A549 (cell line): ENCODE results near the gene DBH. TPM values are rescaled to one million over a fixed set of nuclear protein-coding genes. Genes with fewer than 3 reads are reported as not detected.

Experiments
- ATAC-seq, 2 experiments: fragments of 200-7000 bp in 1 of 2; fragments of >200 bp in 1 of 2; cut with Nextera tagmentation in 1 of 2; cut with Tn5 transposase in 1 of 2; 3 replicates each; pipeline versions ENCODE4 v1.8.0 to v1.9.1; 2018 to 2020; ENCODE audit warnings: mild to moderate bottlenecking in 1 of 2, moderate library complexity in 1 of 2
- CTCF ChIA-PET: fragments of 300-600 bp; sonication (Branson Sonifier 250); formaldehyde crosslinking; extraction: SDS; loops from one replicate; lab custom pipeline; 2021; ENCODE audit warnings: antibody characterized with exemption, inconsistent platforms; lab: Yijun Ruan, JAX
- POLR2A ChIA-PET: fragments of 350-600 bp; formaldehyde crosslinking; extraction: SDS; loops from one replicate; lab custom pipeline; 2021; ENCODE audit warnings: antibody characterized with exemption, inconsistent platforms; lab: Yijun Ruan, JAX
- DNase-seq, 2 experiments: peaks; one replicate each; pipeline versions ENCODE4 v3.0.0 to v3.0.0-alpha.2; 2011 to 2016; ENCODE audit warnings: low read depth in 1 of 2, low spot score in 1 of 2
- FAIRE-seq: peaks from 2 replicates; lab custom pipeline; 2011; peaks lifted over from hg19 to GRCh38; lab: Jason Lieb, UNC
- H3K27ac ChIP-seq, 2 experiments: fragments of >200 bp; sonication (Bioruptor Twin); formaldehyde crosslinking; 3 replicates each; pipeline ENCODE4 v1.5.1; 2016 to 2017
- H3K4me1 ChIP-seq: fragments of >200 bp; sonication (Bioruptor Twin); formaldehyde crosslinking; 3 replicates; pipeline ENCODE4 v1.6.1; 2016
- H3K4me2 ChIP-seq: fragments of >200 bp; sonication (Bioruptor Twin); formaldehyde crosslinking; 3 replicates; pipeline ENCODE4 v1.6.1; 2016
- H3K4me3 ChIP-seq: fragments of >200 bp; sonication (Bioruptor Twin); formaldehyde crosslinking; 3 replicates; pipeline ENCODE4 v1.5.1; 2016
- H3K9me3 ChIP-seq: fragments of >200 bp; sonication (Bioruptor Twin); formaldehyde crosslinking; 3 replicates; pipeline ENCODE4 v1.6.1; 2016
- BHLHE40 ChIP-seq: IDR thresholded peaks from 2 replicates; pipeline ENCODE4 v1.6.1; 2012; ENCODE audit warnings: low read depth, low read length, inconsistent platforms
- CBX8 ChIP-seq: fragments of 200-600 bp; sonication (generic); IDR thresholded peaks from 2 replicates; pipeline ENCODE4 v1.6.1; 2016
- CHD4 ChIP-seq: fragments of 200-600 bp; sonication (generic); IDR thresholded peaks from 2 replicates; pipeline ENCODE4 v1.6.1; 2016; ENCODE audit warnings: antibody characterized with exemption, mild to moderate bottlenecking, borderline replicate concordance
- EHF ChIP-seq: fragments of 250-450 bp; sonication (Bioruptor Pico); IDR thresholded peaks from 2 replicates; pipeline ENCODE4 v1.5.0; 2020; ENCODE audit warnings: mild to moderate bottlenecking
- ELK1 ChIP-seq: fragments of 150-350 bp; IDR thresholded peaks from 2 replicates; pipeline ENCODE4 v1.6.1; 2014; ENCODE audit warnings: low read depth, mild to moderate bottlenecking, low read length
- FOSB ChIP-seq: fragments of 250-450 bp; sonication (Bioruptor Pico); IDR thresholded peaks from 2 replicates; pipeline ENCODE4 v1.5.0; 2020; ENCODE audit warnings: mild to moderate bottlenecking, moderate library complexity
- FOSL2 ChIP-seq, 2 experiments: fragments of 450-650 bp in 1 of 2; fragments of >200 bp in 1 of 2; sonication (Bioruptor Twin) in 1 of 2; formaldehyde crosslinking; IDR thresholded peaks; 2 replicates each; pipeline versions ENCODE4 v1.5.0 to v1.6.1; 2016 to 2020; ENCODE audit warnings: mild to moderate bottlenecking in 1 of 2, moderate library complexity in 1 of 2
- FOXS1 ChIP-seq: fragments of 250-450 bp; sonication (Bioruptor Pico); IDR thresholded peaks from 2 replicates; pipeline ENCODE4 v1.5.0; 2020; ENCODE audit warnings: mild to moderate bottlenecking, moderate library complexity
- HDAC2 ChIP-seq: fragments of 200-600 bp; sonication (generic); IDR thresholded peaks from 2 replicates; pipeline ENCODE4 v1.6.1; 2016
- HOXB5 ChIP-seq: fragments of 250-450 bp; sonication (Bioruptor Pico); IDR thresholded peaks from 2 replicates; pipeline ENCODE4 v1.5.0; 2020; ENCODE audit warnings: mild to moderate bottlenecking, moderate library complexity
- JUN ChIP-seq, 2 experiments: fragments of >200 bp; sonication (Bioruptor Twin); formaldehyde crosslinking; IDR thresholded peaks; 2 replicates in 1 of 2; 3 replicates in 1 of 2; pipeline ENCODE4 v1.6.1; 2016 to 2017
- JUNB ChIP-seq: fragments of >200 bp; sonication (Bioruptor Twin); formaldehyde crosslinking; IDR thresholded peaks from 2 replicates; pipeline ENCODE4 v1.6.1; 2016
- MAZ ChIP-seq: fragments of 150-350 bp; IDR thresholded peaks from 2 replicates; pipeline ENCODE4 v1.6.1; 2014; ENCODE audit warnings: antibody characterized with exemption, low read depth, low read length, borderline replicate concordance
- NFE2L2 ChIP-seq: fragments of 150-350 bp; conservative IDR thresholded peaks from 2 replicates; pipeline ENCODE4 v1.6.1; 2014; ENCODE audit warnings: low read length
- NPAS2 ChIP-seq: fragments of 250-450 bp; sonication (Bioruptor Pico); IDR thresholded peaks from 2 replicates; pipeline ENCODE4 v1.8.0; 2022; ENCODE audit warnings: mild to moderate bottlenecking, moderate library complexity, borderline replicate concordance
- PHF8 ChIP-seq: fragments of 200-600 bp; sonication (generic); IDR thresholded peaks from 2 replicates; pipeline ENCODE4 v1.6.1; 2016; ENCODE audit warnings: low read depth, mild to moderate bottlenecking, antibody characterized with exemption, moderate library complexity, borderline replicate concordance
- RAD21 ChIP-seq, 2 experiments: fragments of >200 bp in 1 of 2; sonication (Bioruptor Twin) in 1 of 2; formaldehyde crosslinking in 1 of 2; IDR thresholded peaks in 1 of 2; conservative IDR thresholded peaks in 1 of 2; 2 replicates in 1 of 2; 3 replicates in 1 of 2; pipeline ENCODE4 v1.6.1; 2012 to 2018; ENCODE audit warnings: inconsistent platforms in 1 of 2
- RARB ChIP-seq: fragments of 250-450 bp; sonication (Bioruptor Pico); IDR thresholded peaks from 2 replicates; pipeline ENCODE4 v1.8.0; 2021; ENCODE audit warnings: mild to moderate bottlenecking, moderate library complexity
- RCOR1 ChIP-seq: fragments of 150-350 bp; IDR thresholded peaks from 2 replicates; pipeline ENCODE4 v1.6.1; 2014; ENCODE audit warnings: antibody characterized with exemption, low read length, low read depth
- RFX5 ChIP-seq: fragments of 450-650 bp; IDR thresholded peaks from 2 replicates; pipeline ENCODE4 v1.7.1; 2014; ENCODE audit warnings: antibody characterized with exemption, mild to moderate bottlenecking, moderate library complexity
- RNF2 ChIP-seq: fragments of 200-600 bp; sonication (generic); IDR thresholded peaks from 2 replicates; pipeline ENCODE4 v1.6.1; 2016; ENCODE audit warnings: low read depth, mild to moderate bottlenecking, antibody characterized with exemption, moderate library complexity, borderline replicate concordance
- SREBF2 ChIP-seq: fragments of 450-650 bp; IDR thresholded peaks from 2 replicates; pipeline ENCODE4 v1.6.1; 2014; ENCODE audit warnings: mild to moderate bottlenecking, moderate library complexity
- USF2 ChIP-seq: fragments of 450-650 bp; IDR thresholded peaks from 2 replicates; pipeline ENCODE4 v1.6.1; 2014; ENCODE audit warnings: antibody characterized with exemption
- ZNF302 ChIP-seq: fragments of 250-450 bp; sonication (Bioruptor Pico); IDR thresholded peaks from 2 replicates; pipeline ENCODE4 v1.9.0; 2021; ENCODE audit warnings: inconsistent platforms, mild to moderate bottlenecking, moderate library complexity
- WGBS: methylation state at CpG from one replicate; pipeline ENCODE4 v1.1.6; 2017; ENCODE audit errors: missing lambda C conversion rate; 5-methylcytosine and 5-hydroxymethylcytosine counted together
- polyA plus RNA-seq, 4 experiments: library from polyadenylated mRNA; depleted of rRNA in 3 of 4; stranded (reverse); fragments of >200 nt; fragmentation: RNase III in 1 of 4; extraction: RNeasy Plus Mini Kit Qiagen cat#74134 plus additional on column Dnase treatment in 1 of 4; gene quantifications; 2 replicates in 3 of 4; 3 replicates in 1 of 4; pipeline ENCODE4 v1.2.3, GENCODE V29; 2011 to 2017
- TF ChIP-seq, protein P1 (sequence below): fragments of 250-450 bp; sonication (Bioruptor Pico); IDR thresholded peaks from 2 replicates; pipeline ENCODE4 v1.5.0; 2020; ENCODE audit warnings: low read depth, mild to moderate bottlenecking, moderate library complexity
- TF ChIP-seq, protein P2 (sequence below): IDR thresholded peaks from 2 replicates; pipeline ENCODE4 v1.6.1; 2012

DBH gene
- polyA plus RNA-seq, 2 of the 4 experiments (the other 2 are of a cell fraction): not detected

GRCh38 chr9:133598978-133599377 is 37.2 kb upstream of the DBH start:
- TF ChIP-seq RARB (CRISPR knock-in tag) (no peak), CHD4 (no peak), JUN (IDR thresholded peaks at IDR 0.05) (no peak), EHF (CRISPR knock-in tag) (no peak), RNF2 (no peak), ELK1 (no peak), JUNB (no peak), USF2 (no peak), RFX5 (no peak)
- no peak overlapping the region for H3K4me2 ChIP-seq
- H3K4me3 ChIP-seq: no peak overlapping the region
- H3K4me1 ChIP-seq: no peaks in the 10 kb centered on the region
- ChIA-PET CTCF (interaction anchor here (0.7 kb wide), 1 partner anchor 28 kb away, joined by 7 read pairs; no protein-coding TSS in a partner anchor), POLR2A (no interaction called here)
- FAIRE-seq: no peak
- no peak for DNase-seq
- no peak for ATAC-seq
- peaks cover 41% of the 10 kb centered on the region for H3K9me3 ChIP-seq
- H3K27ac ChIP-seq: no peak overlapping the region
- 20% methylated on average over 7 of the region's 7 CpGs for WGBS

DNA sequence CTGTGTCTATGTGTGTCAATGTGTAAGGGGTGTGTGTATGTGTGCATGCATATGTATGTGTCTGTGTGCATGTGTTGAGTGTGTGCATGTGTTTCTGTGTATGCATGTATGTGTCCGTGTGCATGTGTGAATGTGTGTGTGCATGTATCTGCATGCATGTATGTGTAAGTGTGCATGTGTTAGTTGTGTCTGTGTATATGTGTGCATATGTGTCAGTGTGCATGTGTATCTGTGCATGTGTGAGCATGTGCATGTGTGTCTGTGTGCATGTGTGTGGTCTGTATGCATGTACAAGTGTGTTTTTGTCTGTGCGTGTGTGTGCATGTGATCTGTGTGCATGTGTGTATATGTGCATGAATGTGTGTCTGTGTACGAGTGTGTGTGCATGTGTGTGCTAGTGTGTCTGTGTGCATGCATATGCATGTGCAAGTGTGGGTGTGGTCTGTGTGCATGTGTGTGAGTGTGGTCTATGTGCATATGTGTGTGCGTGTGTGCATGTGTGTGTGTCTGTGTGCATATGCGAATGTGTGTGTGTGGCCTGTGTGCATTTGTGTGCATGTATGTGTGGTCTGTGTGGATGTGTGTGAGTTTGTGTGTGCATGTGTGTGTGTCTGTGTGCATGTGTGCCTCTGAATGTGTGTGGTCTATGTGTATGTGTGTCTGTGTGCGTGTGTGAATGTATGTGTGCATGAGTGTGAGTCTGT is 36.5 kb upstream of the DBH start:
- H3K27ac ChIP-seq: no peak overlapping the region
- CTCF ChIA-PET: no interaction called here
- no peaks in the 10 kb centered on the region for H3K4me1 ChIP-seq
- H3K9me3 ChIP-seq: peaks cover 41% of the 10 kb centered on the region
- 65% methylated on average over 6 of the region's 6 CpGs for WGBS
- no peak for TF ChIP-seq USF2
- TF ChIP-seq PHF8: no peak
- no peak for TF ChIP-seq JUNB
- TF ChIP-seq FOSB (CRISPR knock-in tag): no peak
- no peak for TF ChIP-seq JUN (IDR thresholded peaks at IDR 0.05)
- ATAC-seq (no peak), DNase-seq (no peak), FAIRE-seq (no peak)
- no peak overlapping the region for H3K4me2 ChIP-seq
- H3K4me3 ChIP-seq: no peak overlapping the region
- POLR2A ChIA-PET: no interaction called here

DNA sequence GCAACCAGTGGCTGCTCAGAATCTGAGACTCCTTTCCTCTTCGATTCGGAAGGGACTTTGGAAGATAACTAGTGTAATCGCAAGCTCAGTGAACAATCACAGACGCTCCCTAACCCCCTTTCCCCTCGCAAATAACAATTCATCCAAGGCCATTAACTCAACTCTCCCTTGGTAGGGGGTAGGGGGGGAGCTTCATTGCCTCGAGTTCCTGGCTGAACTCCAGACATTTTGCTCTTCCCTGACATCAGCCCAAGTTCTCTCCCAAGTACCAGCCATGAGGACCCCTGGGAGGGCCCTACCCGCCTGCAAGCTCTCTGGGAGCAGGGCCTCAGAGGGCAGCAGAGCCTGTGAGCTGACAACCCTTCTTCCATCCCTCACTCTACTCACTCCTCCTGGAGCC is 35.4 kb upstream of the DBH start:
- ChIA-PET POLR2A (no interaction called here), CTCF (no interaction called here)
- FAIRE-seq: no peak
- 34% methylated on average over 7 of the region's 7 CpGs for WGBS
- H3K4me3 ChIP-seq: no peak overlapping the region
- no peaks in the 10 kb centered on the region for H3K4me1 ChIP-seq
- ATAC-seq: no peak
- H3K27ac ChIP-seq: no peak overlapping the region
- H3K4me2 ChIP-seq: no peak overlapping the region
- no peak for DNase-seq
- peaks cover 37% of the 10 kb centered on the region for H3K9me3 ChIP-seq
- no peak for TF ChIP-seq FOXS1 (CRISPR knock-in tag)
- TF ChIP-seq USF2: no peak
- TF ChIP-seq NFE2L2: no peak
- TF ChIP-seq CBX8: no peak
- no peak for TF ChIP-seq HDAC2
- no peak for TF ChIP-seq BHLHE40
- no peak for TF ChIP-seq ZNF302
- TF ChIP-seq HOXB5 (CRISPR knock-in tag): no peak
- TF ChIP-seq MAZ: no peak
- TF ChIP-seq RCOR1: no peak
- no peak for TF ChIP-seq SREBF2
- no peak for TF ChIP-seq NPAS2 (CRISPR knock-in tag)
- TF ChIP-seq, protein P1, sequence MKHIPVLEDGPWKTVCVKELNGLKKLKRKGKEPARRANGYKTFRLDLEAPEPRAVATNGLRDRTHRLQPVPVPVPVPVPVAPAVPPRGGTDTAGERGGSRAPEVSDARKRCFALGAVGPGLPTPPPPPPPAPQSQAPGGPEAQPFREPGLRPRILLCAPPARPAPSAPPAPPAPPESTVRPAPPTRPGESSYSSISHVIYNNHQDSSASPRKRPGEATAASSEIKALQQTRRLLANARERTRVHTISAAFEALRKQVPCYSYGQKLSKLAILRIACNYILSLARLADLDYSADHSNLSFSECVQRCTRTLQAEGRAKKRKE (CRISPR knock-in tag): no peak
- no peak for TF ChIP-seq ELK1
- TF ChIP-seq, protein P2, sequence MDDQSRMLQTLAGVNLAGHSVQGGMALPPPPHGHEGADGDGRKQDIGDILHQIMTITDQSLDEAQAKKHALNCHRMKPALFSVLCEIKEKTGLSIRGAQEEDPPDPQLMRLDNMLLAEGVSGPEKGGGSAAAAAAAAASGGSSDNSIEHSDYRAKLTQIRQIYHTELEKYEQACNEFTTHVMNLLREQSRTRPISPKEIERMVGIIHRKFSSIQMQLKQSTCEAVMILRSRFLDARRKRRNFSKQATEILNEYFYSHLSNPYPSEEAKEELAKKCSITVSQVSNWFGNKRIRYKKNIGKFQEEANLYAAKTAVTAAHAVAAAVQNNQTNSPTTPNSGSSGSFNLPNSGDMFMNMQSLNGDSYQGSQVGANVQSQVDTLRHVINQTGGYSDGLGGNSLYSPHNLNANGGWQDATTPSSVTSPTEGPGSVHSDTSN: no peak
- TF ChIP-seq RAD21 (conservative IDR thresholded peaks at IDR 0.05 in 1 of 2, IDR thresholded peaks at IDR 0.05 in 1 of 2): no peak
- no peak for TF ChIP-seq FOSL2 (IDR thresholded peaks at IDR 0.05)
- no peak for TF ChIP-seq FOSL2 (CRISPR knock-in tag; IDR thresholded peaks at IDR 0.05)
